K562 (cell line): Measurements from ENCODE around the gene ENSA. TPM values are rescaled to one million over a fixed set of nuclear protein-coding genes. Genes with fewer than 3 reads are reported as not detected.

Experiments used
- CREBBP ChIP-seq: IDR thresholded peaks from one replicate; pipeline ENCODE4 v1.6.1; 2012; ENCODE audit warnings: low read depth, mild to moderate bottlenecking, control low read depth, inconsistent platforms, low read length
- KHSRP ChIP-seq: fragments of 450-650 bp; IDR thresholded peaks from 2 replicates; pipeline ENCODE4 v1.6.1; 2017
- MTA2 ChIP-seq: fragments of 450-650 bp; IDR thresholded peaks from 2 replicates; pipeline ENCODE4 v1.6.1; 2016; ENCODE audit warnings: low read depth
- MYNN ChIP-seq, 2 experiments: sonication (generic); formaldehyde crosslinking in 1 of 2; IDR thresholded peaks; 2 replicates each; pipeline versions ENCODE4 v1.5.0 to v1.6.1; 2016 to 2020; ENCODE audit warnings: antibody characterized with exemption in 1 of 2, missing genetic modification reagents in 1 of 2
- NUFIP1 ChIP-seq: fragments of 450-650 bp; IDR thresholded peaks from 2 replicates; pipeline ENCODE4 v1.6.1; 2018; ENCODE audit not compliant: partially characterized antibody
- OTX1 ChIP-seq: fragments of 450-650 bp; formaldehyde crosslinking; IDR thresholded peaks from 2 replicates; pipeline ENCODE4 v1.4.0; 2022; ENCODE audit warnings: mild to moderate bottlenecking
- POLR2AphosphoS2 ChIP-seq: IDR thresholded peaks from 2 replicates; pipeline ENCODE4 v1.6.1; 2012; ENCODE audit warnings: low read length, improper control_type of control experiment
- POLR2H ChIP-seq: IDR thresholded peaks from 2 replicates; pipeline ENCODE4 v1.6.1; 2016; ENCODE audit warnings: missing genetic modification characterization, low read depth, mild to moderate bottlenecking, control low read depth, missing compliant biosample characterization, moderate library complexity
- SIN3B ChIP-seq: fragments of 450-650 bp; IDR thresholded peaks from 2 replicates; pipeline ENCODE4 v1.6.1; 2017; ENCODE audit warnings: low read depth, mild to moderate bottlenecking, moderate library complexity
- TFAM ChIP-seq: fragments of 250-450 bp; sonication (Bioruptor Pico); conservative IDR thresholded peaks from 2 replicates; pipeline ENCODE4 v1.5.0; 2021; ENCODE audit warnings: mild to moderate bottlenecking, moderate library complexity
- USF2 ChIP-seq: sonication (generic); formaldehyde crosslinking; IDR thresholded peaks from 2 replicates; pipeline ENCODE4 v1.5.0; 2020; ENCODE audit warnings: missing genetic modification reagents
- VEZF1 ChIP-seq: fragments of 200-800 bp; sonication (Bioruptor generic); IDR thresholded peaks from 2 replicates; pipeline ENCODE4 v1.6.1; 2017; ENCODE audit warnings: missing genetic modification characterization, missing compliant biosample characterization
- XRCC5 ChIP-seq: fragments of 200-400 bp; formaldehyde crosslinking; IDR thresholded peaks from 2 replicates; pipeline ENCODE4 v1.6.1; 2017; ENCODE audit warnings: low read depth, mild to moderate bottlenecking, low read length
- ZFP36 ChIP-seq: fragments of 150-350 bp; IDR thresholded peaks from 2 replicates; pipeline ENCODE4 v1.6.1; 2018; ENCODE audit warnings: low read length, low read depth; ENCODE audit not compliant: partially characterized antibody
- ZNF253 ChIP-seq: fragments of 250-450 bp; sonication (Bioruptor Pico); conservative IDR thresholded peaks from 2 replicates; pipeline ENCODE4 v1.6.1; 2021; ENCODE audit warnings: mild to moderate bottlenecking
- ZNF408 ChIP-seq: fragments of 250-450 bp; sonication (Bioruptor Pico); IDR thresholded peaks from 2 replicates; pipeline ENCODE4 v1.4.0; 2020; ENCODE audit warnings: low read depth, mild to moderate bottlenecking, moderate library complexity
- ZNF512 ChIP-seq: IDR thresholded peaks from 2 replicates; pipeline ENCODE4 v1.6.1; 2016; ENCODE audit warnings: missing genetic modification characterization, missing compliant biosample characterization
- ZNF561 ChIP-seq: fragments of 450-650 bp; formaldehyde crosslinking; conservative IDR thresholded peaks from 2 replicates; pipeline ENCODE4 v1.4.0; 2020; ENCODE audit warnings: mild to moderate bottlenecking, moderate library complexity
- polyA plus RNA-seq, 8 experiments: library from polyadenylated mRNA; depleted of rRNA in 4 of 8; stranded (reverse) in 5 of 8; unstranded in 3 of 8; fragments of >200 nt; fragmentation: Nextera tagmentation in 2 of 8; fragmentation: Illumina TruSeq in 1 of 8; extraction: Ambion mirVana in 2 of 8; extraction: Trizol in 1 of 8; gene quantifications; 2 replicates each; pipeline versions ENCODE4 v1.2.1 to v1.2.3, GENCODE V29; 2011 to 2014; ENCODE audit warnings: inconsistent platforms in 1 of 8, missing spikeins in 1 of 8
- total RNA-seq, 7 experiments: library from RNA; depleted of rRNA in 6 of 7; stranded (reverse); fragments of >200 nt in 6 of 7; fragmentation: Illumina TruSeq in 2 of 7; extraction: Trizol in 2 of 7; gene quantifications; 2 replicates each; pipeline versions ENCODE4 v1.2.1 to v1.2.3, GENCODE V29; 2011 to 2021; ENCODE audit warnings: low replicate concordance in 1 of 7

The ENSA gene
- total and polyA plus RNA-seq, 9 of the 15 experiments (the other 6 are each of a cell fraction or from before 2014, with no cell fraction given): 68.1 to 605 (median 188) TPM

- no peak for TF ChIP-seq ZFP36
- 0 out of 2 replicates have a peak, but pooled peaks have one; percentile 5 for TF ChIP-seq VEZF1 (CRISPR knock-in tag)
- TF ChIP-seq MYNN (IDR thresholded peaks at IDR 0.05): peak; percentile 43; the same call in 1 of the 2 replicates
- TF ChIP-seq MYNN (CRISPR knock-in tag; IDR thresholded peaks at IDR 0.05): no peak
- peak; percentile 76 for TF ChIP-seq POLR2H (tag)
- no peak for TF ChIP-seq MTA2
- peak; percentile 50; the same call in 1 of the 2 replicates for TF ChIP-seq XRCC5
- TF ChIP-seq NUFIP1: no peak
- no peak for TF ChIP-seq TFAM (CRISPR knock-in tag)
- TF ChIP-seq USF2 (CRISPR knock-in tag): no peak
- no peak for TF ChIP-seq ZNF408
- no peak for TF ChIP-seq ZNF512 (tag)
- TF ChIP-seq SIN3B: no peak
- TF ChIP-seq ZNF561 (CRISPR knock-in tag): no peak
- TF ChIP-seq OTX1 (CRISPR knock-in tag): peak; percentile 54; the same call in 1 of the 2 replicates
- TF ChIP-seq KHSRP: 0 out of 2 replicates have a peak, but pooled peaks have one; percentile 44
- TF ChIP-seq CREBBP: no peak
- TF ChIP-seq POLR2AphosphoS2: peak; percentile 98; the same call in 1 of the 2 replicates
- TF ChIP-seq ZNF253 (CRISPR knock-in tag): 0 out of 2 replicates have a peak, but pooled peaks have one; percentile 6
Measured at GRCh38 chr1:150572918-150573647, 56.3 kb downstream of the ENSA start (continued).
